ENCODE data around the gene CREG2.

DNA sequence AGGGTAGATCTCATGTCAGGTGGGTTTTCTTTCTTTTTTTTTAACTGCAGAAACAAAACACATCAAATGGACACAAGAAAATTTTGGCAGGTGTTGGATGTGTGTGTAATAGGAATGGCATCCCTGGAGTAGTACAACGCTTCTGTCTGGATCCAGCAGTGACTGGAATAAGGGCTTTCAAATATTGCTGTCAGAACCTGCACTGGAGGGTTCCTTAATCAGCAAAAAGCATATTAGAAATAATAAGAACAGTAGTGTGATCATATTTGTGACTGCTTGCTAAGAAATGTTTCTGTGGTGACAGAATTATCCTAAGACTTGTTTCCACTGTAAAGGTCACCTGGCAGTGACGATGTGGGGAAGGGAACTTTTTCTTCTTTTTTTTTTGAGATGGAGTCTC, 30.8 kb downstream of the CREG2 start:
- TF ChIP-seq TCF4 (CRISPR knock-in tag; IDR thresholded peaks at IDR 0.05; ENCODE audit: borderline replicate concordance) = no peak
- TF ChIP-seq ISL1 (CRISPR knock-in tag; IDR thresholded peaks at IDR 0.05) = no peak
- TF ChIP-seq ZNF565 (CRISPR knock-in tag; conservative IDR thresholded peaks at IDR 0.05; ENCODE audit: low read depth) = no peak
- TF ChIP-seq PATZ1 (CRISPR knock-in tag; IDR thresholded peaks at IDR 0.05; ENCODE audit: borderline replicate concordance) = no peak
- TF ChIP-seq CREB5 (CRISPR knock-in tag; IDR thresholded peaks at IDR 0.05; ENCODE audit: low read depth) = no peak
- TF ChIP-seq ZFP3 (CRISPR knock-in tag; IDR thresholded peaks at IDR 0.05) = no peak
- no peak for TF ChIP-seq ZNF8 (CRISPR knock-in tag; IDR thresholded peaks at IDR 0.05)
- no peak for TF ChIP-seq ESRRG (CRISPR knock-in tag; IDR thresholded peaks at IDR 0.05)

Data from SK-N-SH treated with all-trans-retinoic acid at 6 μM for 48 hours (cell line).